Measurements from ENCODE around the gene TMEM63A. TPM values are rescaled to one million over a fixed set of nuclear protein-coding genes. Genes with fewer than 3 reads are reported as not detected.

TMEM63A gene
- total RNA-seq, 1 experiment from 2014 or later: 31.4 TPM

DNA sequence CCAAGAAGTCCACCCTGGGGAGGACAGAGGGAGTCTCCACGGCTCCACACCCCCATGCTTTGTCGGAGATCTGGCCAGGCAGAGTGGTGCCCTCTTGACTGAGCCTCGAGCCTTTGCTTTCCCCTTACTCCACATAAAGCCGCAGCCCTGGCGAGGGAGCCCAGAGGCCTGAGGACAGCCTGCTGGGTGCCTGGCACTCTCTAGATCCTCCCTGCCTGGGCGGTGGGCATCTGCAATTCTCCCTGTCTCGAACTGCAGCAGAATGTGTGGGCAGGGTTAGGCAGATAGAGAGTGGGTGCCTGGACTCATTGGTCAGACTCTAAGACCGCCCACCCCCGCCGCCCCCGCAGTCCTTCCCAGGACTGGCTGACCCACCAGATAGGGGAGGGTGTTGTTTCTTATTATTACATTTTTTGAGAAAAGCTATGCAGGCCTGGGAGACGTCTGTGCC lies 58.3 kb downstream of the TMEM63A start:
- no peaks in the 10 kb centered on the region for H3K36me3 ChIP-seq (ENCODE audit: control insufficient read depth, insufficient read depth, low read length)
- ATAC-seq (no peak), DNase-seq (ENCODE audit: low read depth, low spot score) (no peak)
- in situ Hi-C loops (cut with HindIII; ENCODE audit: low pct_unique_long_range_greater_than_20kb, low sequenced_read_pairs) (no loop called here), intact Hi-C loops (cut with micrococcal nuclease; ENCODE audit: unreplicated experiment) (no loop called here)
- no peaks in the 10 kb centered on the region for H3K27me3 ChIP-seq (ENCODE audit: control insufficient read depth, insufficient read depth, low read length)
- H3K9me3 ChIP-seq (ENCODE audit: control insufficient read depth, insufficient read depth, low read depth, low read length): no peaks in the 10 kb centered on the region
- no peak overlapping the region for H3K4me3 ChIP-seq (ENCODE audit: low read depth in 2 of 2, low read length in 2 of 2)
- BruUV-seq (replicated peaks): no TSS peak
- ChIA-PET CTCF (interaction anchor here (0.7 kb wide), 1 partner anchor 14 kb away, joined by 6 read pairs; the partner anchor contains the start of gene EPHX1), POLR2A (interaction anchor here (0.6 kb wide), 1 partner anchor 239 kb away, joined by 6 read pairs; the partner anchor contains the start of gene H3-3A)
- TF ChIP-seq, protein P1, sequence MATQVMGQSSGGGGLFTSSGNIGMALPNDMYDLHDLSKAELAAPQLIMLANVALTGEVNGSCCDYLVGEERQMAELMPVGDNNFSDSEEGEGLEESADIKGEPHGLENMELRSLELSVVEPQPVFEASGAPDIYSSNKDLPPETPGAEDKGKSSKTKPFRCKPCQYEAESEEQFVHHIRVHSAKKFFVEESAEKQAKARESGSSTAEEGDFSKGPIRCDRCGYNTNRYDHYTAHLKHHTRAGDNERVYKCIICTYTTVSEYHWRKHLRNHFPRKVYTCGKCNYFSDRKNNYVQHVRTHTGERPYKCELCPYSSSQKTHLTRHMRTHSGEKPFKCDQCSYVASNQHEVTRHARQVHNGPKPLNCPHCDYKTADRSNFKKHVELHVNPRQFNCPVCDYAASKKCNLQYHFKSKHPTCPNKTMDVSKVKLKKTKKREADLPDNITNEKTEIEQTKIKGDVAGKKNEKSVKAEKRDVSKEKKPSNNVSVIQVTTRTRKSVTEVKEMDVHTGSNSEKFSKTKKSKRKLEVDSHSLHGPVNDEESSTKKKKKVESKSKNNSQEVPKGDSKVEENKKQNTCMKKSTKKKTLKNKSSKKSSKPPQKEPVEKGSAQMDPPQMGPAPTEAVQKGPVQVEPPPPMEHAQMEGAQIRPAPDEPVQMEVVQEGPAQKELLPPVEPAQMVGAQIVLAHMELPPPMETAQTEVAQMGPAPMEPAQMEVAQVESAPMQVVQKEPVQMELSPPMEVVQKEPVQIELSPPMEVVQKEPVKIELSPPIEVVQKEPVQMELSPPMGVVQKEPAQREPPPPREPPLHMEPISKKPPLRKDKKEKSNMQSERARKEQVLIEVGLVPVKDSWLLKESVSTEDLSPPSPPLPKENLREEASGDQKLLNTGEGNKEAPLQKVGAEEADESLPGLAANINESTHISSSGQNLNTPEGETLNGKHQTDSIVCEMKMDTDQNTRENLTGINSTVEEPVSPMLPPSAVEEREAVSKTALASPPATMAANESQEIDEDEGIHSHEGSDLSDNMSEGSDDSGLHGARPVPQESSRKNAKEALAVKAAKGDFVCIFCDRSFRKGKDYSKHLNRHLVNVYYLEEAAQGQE (IDR thresholded peaks at IDR 0.05; ENCODE audit: insufficient read depth in 1 of 2, low read depth in 2 of 2, low read length in 1 of 2): no peak
- TF ChIP-seq POLR2AphosphoS5 (IDR thresholded peaks at IDR 0.05; ENCODE audit: low read depth, low read length) (no peak), TCF7L2 (IDR thresholded peaks at IDR 0.05; ENCODE audit: low read depth, low read length) (no peak), SIN3A (IDR thresholded peaks at IDR 0.05; ENCODE audit: borderline replicate concordance, insufficient read depth, low read depth, low read length) (no peak)
- TF ChIP-seq, protein P2, sequence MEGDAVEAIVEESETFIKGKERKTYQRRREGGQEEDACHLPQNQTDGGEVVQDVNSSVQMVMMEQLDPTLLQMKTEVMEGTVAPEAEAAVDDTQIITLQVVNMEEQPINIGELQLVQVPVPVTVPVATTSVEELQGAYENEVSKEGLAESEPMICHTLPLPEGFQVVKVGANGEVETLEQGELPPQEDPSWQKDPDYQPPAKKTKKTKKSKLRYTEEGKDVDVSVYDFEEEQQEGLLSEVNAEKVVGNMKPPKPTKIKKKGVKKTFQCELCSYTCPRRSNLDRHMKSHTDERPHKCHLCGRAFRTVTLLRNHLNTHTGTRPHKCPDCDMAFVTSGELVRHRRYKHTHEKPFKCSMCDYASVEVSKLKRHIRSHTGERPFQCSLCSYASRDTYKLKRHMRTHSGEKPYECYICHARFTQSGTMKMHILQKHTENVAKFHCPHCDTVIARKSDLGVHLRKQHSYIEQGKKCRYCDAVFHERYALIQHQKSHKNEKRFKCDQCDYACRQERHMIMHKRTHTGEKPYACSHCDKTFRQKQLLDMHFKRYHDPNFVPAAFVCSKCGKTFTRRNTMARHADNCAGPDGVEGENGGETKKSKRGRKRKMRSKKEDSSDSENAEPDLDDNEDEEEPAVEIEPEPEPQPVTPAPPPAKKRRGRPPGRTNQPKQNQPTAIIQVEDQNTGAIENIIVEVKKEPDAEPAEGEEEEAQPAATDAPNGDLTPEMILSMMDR (IDR thresholded peaks at IDR 0.05): no peak
- peaks cover 8% of the 10 kb centered on the region for H3K4me1 ChIP-seq (ENCODE audit: control insufficient read depth, insufficient read depth, low read length)
- H3K27ac ChIP-seq (ENCODE audit: low read length): no peak overlapping the region

DNA sequence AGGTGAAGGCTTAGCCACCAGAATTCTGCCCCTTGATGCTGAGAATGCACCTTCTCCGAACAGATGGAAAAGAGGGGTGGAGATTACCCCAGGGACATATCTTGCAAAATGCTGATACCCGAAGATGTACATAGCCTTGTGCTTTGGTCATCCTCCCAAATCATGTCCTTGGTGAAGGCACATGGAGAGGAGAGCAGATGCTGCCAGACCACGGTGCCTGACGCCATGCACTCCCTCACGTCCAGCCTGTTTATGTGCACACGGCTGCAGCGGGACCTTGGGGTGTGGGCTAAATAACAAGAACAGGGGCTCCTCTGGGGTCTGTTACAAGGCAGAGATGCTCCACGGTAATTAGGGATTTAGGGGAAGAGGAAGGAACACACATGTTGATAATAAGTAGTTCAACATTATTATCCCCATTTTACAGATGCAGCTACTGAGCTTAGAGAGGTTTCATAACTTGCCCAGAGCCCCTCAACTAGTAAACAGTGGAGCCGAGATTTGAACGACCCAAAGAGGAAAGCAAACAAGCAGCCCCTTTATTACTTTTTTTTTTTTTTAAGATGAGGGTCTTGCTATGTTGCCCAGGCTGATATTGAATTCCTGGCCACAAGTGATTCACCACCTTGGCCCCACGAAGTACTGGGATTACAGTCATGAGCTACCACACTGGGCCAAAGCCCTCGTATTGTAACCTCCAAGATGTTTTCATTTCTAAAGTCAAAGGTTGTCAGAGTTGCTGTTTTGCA lies 59.4 kb downstream of the TMEM63A start:
- DNase-seq (ENCODE audit: low read depth, low spot score): no peak
- no TSS peak for BruUV-seq (replicated peaks)
- in situ Hi-C loops (cut with HindIII; ENCODE audit: low pct_unique_long_range_greater_than_20kb, low sequenced_read_pairs) (no loop called here), intact Hi-C loops (cut with micrococcal nuclease; ENCODE audit: unreplicated experiment) (no loop called here)
- POLR2A ChIA-PET: interaction anchor here (0.7 kb wide), 1 partner anchor 101 kb away, joined by 5 read pairs; the partner anchor contains the start of gene PYCR2
- ATAC-seq: no peak
- Histone ChIP-seq H3K36me3 (ENCODE audit: control insufficient read depth, insufficient read depth, low read length) (no peaks in the 10 kb centered on the region), H3K9me3 (ENCODE audit: control insufficient read depth, insufficient read depth, low read depth, low read length) (no peaks in the 10 kb centered on the region), H3K4me1 (ENCODE audit: control insufficient read depth, insufficient read depth, low read length) (peaks cover 14% of the 10 kb centered on the region), H3K4me3 (ENCODE audit: low read depth in 2 of 2, low read length in 2 of 2) (no peak overlapping the region), H3K27me3 (ENCODE audit: control insufficient read depth, insufficient read depth, low read length) (no peaks in the 10 kb centered on the region), H3K27ac (ENCODE audit: low read length) (no peak overlapping the region)
- CTCF ChIA-PET: no interaction called here
- no peak for TF ChIP-seq TCF7L2 (IDR thresholded peaks at IDR 0.05; ENCODE audit: low read depth, low read length)
- TF ChIP-seq, protein P1 (IDR thresholded peaks at IDR 0.05; ENCODE audit: insufficient read depth in 1 of 2, low read depth in 2 of 2, low read length in 1 of 2): no peak
- TF ChIP-seq, protein P2 (IDR thresholded peaks at IDR 0.05): no peak
- no peak for TF ChIP-seq POLR2AphosphoS5 (IDR thresholded peaks at IDR 0.05; ENCODE audit: low read depth, low read length)
- TF ChIP-seq SIN3A (IDR thresholded peaks at IDR 0.05; ENCODE audit: borderline replicate concordance, insufficient read depth, low read depth, low read length): no peak

Measured in Panc1 (cell line).